Stimulated activated CD8-positive, alpha-beta memory T cell treated with anti-CD3 and anti-CD28 coated beads, Interleukin-7, amount 100 ng/mL, for 1 hour (primary cell): ENCODE data around the gene TBC1D22A.
"Not testable (repeated sequence)": the region's sequence is repeated elsewhere in the genome, so short reads cannot be mapped to it uniquely, and the experiment has no call there.

Experiments used
- DNase-seq, 2 donors: peaks; one replicate each; pipeline ENCODE4 v3.0.0-alpha.2; 2020; ENCODE audit warnings: low read depth in 2 of 2

Gene TBC1D22A

DNA sequence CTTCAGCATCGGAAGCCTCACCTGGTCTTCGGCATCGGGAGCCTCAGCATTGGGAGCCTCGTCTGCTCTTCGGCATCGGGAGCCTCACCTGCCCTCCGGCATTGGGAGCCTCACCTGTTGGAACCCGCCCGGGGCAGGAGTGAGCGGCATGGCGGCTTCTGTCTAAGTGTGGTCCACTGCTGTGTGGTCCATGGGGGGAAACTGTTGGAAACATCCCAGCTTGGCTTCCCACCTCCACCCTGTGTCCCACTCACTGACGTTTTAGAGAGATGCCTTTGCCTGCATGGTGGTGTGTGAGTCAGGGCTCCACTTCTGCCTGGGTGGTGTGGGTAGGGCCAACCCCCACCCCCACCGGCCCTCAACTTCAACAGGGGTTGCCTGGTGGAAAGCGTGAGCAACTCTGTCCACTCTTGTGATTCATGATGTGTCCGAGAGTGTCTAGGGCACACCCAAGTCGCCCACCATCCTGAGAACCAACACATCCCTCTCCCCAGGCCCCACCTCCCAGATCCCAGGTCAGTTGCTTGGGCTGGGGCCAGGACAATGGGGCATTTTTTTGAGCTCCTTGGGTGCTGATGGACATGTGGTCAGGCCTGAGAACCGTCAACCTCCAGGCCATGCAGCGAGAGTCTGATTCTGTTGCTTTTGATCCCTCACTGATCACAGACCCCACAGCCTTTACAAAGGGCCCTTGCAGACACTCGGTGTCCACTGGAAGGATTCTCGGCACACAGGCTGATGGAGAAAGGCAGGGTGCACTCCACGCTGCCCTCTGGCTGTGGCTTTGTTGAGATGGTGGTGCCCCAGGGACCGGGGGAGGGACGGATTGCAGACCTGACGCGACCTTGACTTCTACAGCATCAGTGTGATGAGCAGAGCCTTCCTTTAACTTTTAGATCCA lies 406.7 kb downstream of the TBC1D22A start:
- no peak for DNase-seq

DNA sequence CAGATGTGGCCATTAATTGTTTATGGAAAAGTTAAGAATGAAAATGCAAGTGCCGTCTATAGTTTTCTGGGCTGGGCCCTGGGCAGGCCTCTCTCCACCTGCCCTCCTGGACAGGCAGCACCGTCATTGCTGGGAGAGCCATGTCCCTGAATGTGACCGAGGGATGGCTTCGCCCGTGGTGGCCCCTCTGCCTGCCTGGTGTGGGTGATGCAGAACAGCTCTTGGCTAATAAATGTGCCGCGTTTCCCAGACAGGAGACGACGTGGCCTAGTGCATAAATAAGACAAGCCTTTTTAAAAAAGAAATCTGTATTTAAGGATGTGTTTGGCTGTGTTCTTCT lies 407.3 kb downstream of the TBC1D22A start:
- no peak for DNase-seq

- DNase-seq: not testable (repeated sequence)
These were observed 408.3 kb downstream of the TBC1D22A start for GRCh38 chr22:47170511-47171440.

DNA sequence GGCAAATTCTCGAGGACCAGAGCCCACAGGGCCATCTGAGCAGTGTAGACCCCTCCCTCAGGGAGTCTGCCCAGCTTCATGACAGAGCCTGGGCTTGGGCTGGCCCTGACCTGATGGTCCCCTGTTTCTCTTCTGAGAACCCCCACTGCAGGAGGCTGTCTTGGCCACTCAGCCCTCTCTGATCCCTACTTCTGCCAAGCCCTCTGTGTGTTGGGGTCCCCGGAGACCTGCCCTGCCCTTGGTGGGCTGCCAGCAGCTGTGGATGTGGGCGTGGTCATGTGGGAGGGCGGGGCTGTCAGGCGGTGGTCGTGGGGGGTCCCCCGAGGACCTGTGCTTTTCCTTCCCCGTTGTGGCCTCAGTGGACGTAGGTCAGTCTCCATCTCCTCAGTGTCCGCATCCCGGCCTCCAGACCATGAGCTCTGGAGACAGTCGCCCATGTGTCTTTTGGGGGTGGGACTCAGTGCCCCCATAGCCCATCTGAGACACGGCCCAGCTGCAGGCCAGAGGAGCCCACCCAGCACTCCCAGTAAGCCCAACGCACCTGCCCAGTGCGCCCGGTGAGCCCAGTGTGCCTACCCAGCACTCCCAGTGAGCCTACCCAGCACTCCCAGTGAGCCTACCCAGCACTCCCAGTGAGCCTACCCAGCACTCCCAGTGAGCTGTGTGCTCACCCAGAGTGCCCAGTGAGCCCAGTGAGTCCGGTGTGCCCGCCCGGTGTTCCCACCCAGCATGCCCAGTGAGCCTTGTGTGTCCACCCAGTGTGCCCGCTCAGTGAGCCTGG lies 409.2 kb downstream of the TBC1D22A start:
- DNase-seq: no peak

- DNase-seq: no peak
These were observed 410.5 kb downstream of the TBC1D22A start for GRCh38 chr22:47172771-47173534.

DNA sequence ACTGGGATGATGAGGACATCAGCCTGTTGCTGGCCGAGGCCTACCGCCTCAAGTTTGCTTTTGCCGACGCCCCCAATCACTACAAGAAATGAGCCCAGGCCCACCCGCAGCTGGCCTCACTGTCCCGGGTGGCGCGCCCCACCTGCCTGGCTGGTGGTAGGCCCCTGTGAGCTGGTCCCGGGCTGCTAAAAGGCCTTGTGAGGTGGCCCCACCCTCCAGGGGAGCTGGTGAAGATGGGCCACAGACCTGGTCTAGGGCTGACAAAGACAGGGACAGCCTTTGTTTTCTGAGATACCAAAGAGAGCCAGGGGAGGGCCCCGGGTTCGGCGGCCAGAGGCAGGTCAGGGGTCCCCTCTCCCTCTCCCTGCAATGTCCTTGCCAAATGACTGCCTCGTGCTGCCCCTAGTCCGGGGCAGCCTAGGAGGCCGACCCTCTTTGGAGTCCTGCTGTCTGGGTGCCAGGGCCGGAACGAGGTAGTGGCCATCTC lies 411.1 kb downstream of the TBC1D22A start:
- no peak for DNase-seq

DNA sequence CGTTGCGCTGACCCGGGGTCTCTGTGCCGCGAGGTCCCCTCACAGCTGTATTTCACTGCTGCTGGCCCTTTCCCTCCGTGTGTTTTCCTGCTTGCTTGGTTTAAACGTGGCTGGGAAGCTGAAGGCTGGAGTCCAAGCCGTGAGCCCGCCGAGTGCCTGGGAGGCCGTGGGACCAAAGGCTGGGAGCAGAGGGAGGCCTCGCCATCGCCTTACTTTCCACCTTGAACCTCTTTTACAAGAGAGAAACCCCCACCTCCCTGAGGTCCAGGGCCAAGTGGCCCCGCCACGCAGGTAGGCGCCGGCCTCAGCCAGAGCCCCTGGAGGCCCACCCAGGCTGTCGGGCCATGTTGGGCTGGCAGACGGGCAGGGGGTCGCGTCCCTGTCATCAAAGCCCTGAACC lies 411.6 kb downstream of the TBC1D22A start:
- DNase-seq: no peak

DNA sequence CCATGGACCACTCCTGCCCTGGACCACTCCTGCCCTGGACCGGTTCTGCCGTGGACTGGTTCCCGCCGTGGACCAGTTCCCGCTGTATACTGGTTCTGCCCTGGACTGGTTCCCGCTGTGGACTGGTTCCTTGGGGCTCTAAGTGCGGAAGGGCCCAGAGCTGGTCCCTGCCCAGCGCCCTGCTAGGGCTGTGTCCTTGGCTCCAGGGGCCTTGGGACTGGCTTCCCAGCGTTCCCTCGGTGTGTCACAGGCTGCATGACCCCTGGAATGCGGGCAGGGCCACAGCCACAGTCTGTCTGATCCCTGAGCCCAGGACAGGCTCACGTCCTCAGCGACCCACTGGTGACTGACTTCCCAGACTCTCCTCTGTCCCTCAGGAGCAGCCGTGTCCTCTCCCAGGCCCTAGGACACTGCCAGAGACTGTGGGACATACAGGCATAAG lies 412.2 kb downstream of the TBC1D22A start:
- DNase-seq: no peak

GRCh38 chr22:47175151-47176025 lies 412.9 kb downstream of the TBC1D22A start:
- DNase-seq: no peak

DNA sequence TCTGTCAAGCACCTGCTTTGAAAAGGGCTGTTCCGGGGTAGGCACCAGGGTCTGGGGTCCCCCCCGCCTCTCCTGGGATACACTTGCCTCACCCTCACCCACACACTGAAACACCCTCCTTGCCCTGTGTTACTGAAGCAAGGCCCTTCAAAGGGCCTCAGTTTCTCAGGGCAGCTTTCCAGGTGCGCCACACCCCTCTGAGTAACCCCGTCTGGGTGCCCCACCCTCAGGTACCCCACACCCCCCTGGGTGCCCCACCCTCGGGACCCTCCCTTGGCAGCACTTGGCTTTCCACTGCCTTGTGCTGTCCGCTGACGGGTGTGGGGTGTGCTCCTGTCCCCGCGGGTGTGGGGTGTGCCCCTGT lies 413.6 kb downstream of the TBC1D22A start:
- no peak for DNase-seq

GRCh38 chr22:47176573-47177333 lies 414.3 kb downstream of the TBC1D22A start:
- no peak for DNase-seq

DNA sequence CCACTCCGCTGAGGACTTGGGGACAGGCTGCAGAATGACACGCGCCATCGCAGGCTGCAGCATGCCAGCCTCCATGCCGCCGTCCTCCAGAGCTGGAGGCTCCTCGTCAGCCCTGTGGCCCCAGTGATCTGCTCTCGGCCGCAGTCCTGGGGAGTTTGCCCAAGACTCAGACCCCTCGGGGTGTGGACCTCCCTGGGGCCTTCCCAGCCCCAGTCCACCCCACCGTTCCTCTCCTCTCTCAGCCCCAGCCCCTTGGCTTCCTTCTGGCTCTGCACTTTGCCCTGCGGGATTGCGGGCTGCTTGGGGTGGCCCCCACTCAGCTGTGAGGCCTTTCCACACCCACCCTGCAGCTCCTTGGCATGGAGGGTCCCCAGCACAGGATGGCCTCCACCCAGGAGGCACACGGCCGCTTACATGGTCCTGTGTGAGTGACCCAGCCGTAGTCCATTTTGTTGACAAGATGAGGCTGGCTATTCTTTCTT lies 414.9 kb downstream of the TBC1D22A start:
- DNase-seq: no peak

DNA sequence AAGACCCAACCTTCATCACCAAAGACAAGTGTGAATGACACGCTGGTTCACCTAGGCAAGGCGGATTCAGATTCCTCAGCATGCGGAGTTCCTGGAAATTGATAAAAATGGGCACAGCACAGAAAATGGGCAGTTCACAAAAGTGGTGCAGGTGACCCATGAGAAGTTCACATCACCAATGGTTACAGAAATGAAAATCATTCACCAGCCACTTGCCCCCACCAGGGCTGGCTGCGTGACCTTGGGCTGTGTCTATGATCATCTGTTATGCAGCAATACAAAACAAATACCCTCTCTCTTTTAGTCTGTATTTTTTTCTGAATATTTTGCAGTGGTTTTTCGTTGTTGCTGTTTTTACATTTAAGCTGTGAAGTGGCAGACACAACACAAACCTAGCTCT lies 415.9 kb downstream of the TBC1D22A start:
- no peak for DNase-seq

DNA sequence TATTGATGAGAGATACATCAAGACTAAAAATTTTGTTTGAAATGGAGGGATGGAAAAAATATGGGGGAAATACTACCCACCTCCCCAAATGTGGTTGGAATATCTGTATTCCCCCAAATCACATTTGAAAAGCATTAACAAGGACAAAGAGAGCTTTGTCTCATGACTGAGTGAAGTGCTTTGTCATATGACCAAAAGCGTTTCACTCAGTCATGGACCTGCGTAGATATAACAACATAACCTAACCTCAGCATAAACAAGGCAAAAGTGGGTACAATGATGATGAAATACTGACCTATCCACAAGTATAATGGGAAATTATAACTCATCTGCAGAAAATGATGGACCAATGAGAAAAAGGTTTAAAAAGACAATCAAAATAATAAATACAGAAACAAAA lies 418.3 kb downstream of the TBC1D22A start:
- DNase-seq: no peak

DNA sequence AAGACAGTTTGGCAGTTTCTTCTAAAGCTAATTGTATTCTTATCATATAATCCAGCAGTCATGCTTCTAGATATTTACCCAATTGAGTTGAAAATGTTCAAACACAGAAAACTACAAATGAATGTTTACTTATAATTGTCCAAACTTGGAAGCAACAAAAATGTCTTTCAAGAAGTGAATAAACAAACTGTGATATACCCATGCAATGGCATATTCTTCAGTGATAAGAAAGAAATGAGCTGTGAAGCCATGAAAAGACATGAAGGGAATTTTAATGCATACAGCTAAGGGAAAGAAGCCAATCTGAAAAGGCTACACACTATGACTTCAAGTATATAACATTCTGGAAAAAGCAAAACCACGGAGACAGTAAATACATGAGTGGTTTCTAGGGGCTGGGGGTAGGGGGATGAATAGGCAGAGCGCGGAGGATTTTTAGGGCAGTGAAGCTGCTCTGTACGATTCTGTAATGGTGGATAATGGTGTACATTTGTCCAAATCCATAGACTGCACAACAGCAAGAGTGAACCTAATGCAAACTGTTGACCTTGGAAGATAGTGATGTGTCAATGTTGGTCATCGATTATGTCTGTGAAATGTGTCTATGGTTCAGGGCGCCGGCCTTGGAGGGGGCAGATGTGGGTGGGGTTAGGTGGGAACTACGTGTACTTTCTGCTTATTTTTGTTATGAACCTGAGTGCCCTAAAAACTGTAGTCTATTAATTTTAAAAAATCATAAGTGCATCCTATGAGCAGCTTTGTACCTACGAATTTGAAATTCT lies 424.9 kb downstream of the TBC1D22A start:
- DNase-seq: no peak

GRCh38 chr22:47188261-47189055 lies 426.0 kb downstream of the TBC1D22A start:
- no peak for DNase-seq
